Brain microvascular endothelial cell (primary cell): ENCODE data around the gene THADA.
A peak's percentile ranks its signal among the peaks of the same experiment; 100 is the strongest.

ENCODE experiments used
- DNase-seq: peaks from one replicate; pipeline ENCODE4 v3.0.0-alpha.2; 2020
- H3K27ac ChIP-seq: fragments of 250-450 bp; sonication (Bioruptor Pico); 2 replicates; pipeline ENCODE4 v1.5.1; 2020; ENCODE audit warnings: mild to moderate bottlenecking, moderate library complexity
- H3K27me3 ChIP-seq: fragments of 250-450 bp; sonication (Bioruptor Pico); replicated peaks from 2 replicates; pipeline ENCODE4 v1.5.1; 2020; ENCODE audit warnings: mild to moderate bottlenecking
- H3K36me3 ChIP-seq: fragments of 250-450 bp; sonication (Bioruptor Pico); replicated peaks from 2 replicates; pipeline ENCODE4 v1.5.1; 2020; ENCODE audit warnings: mild to moderate bottlenecking
- H3K4me3 ChIP-seq: 2 replicates; pipeline ENCODE4 v1.5.1; 2011; ENCODE audit warnings: low read depth, mild to moderate bottlenecking, control low read depth, low read length, moderate library complexity
- in situ Hi-C: cut with HindIII; loops from 2 replicates; pipeline ENCODE4 v1.10.0; 2017; ENCODE audit warnings: low sequenced_read_pairs, low pct_ligation_motif_present
- TF ChIP-seq, protein P1 (sequence below): IDR thresholded peaks from 2 replicates; pipeline ENCODE4 v1.5.1; 2011; ENCODE audit warnings: low read depth, mild to moderate bottlenecking, moderate library complexity, low read length, control low read depth, inconsistent platforms; ENCODE audit errors: missing control alignments

THADA gene

DNA sequence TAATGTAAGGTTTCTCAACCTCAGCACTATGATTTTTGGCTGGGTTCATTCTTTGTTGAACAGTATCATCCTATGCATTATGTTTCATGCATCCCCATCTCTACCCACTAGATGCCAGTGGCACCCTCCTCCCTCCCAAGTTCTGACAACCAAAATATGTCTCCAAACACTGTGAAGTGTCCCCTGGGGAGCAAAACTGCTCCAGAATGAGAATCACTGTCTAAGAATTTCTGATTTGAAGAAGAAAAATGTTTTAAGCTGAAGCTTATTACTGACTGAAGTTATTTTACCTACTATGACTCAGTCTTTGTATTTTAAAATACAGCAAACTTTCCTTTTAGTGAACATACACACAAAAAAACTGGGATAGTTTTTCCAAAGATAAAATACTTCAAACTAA lies 3.4 kb downstream of the THADA start:
- Histone ChIP-seq H3K4me3 (no peak overlapping the region), H3K27ac (peak overlapping the region; percentile 35), H3K36me3 (peaks cover 8% of the 10 kb centered on the region), H3K27me3 (no peaks in the 10 kb centered on the region)
- DNase-seq: peak; percentile 60
- in situ Hi-C loops: no loop called here
- TF ChIP-seq, protein P1, sequence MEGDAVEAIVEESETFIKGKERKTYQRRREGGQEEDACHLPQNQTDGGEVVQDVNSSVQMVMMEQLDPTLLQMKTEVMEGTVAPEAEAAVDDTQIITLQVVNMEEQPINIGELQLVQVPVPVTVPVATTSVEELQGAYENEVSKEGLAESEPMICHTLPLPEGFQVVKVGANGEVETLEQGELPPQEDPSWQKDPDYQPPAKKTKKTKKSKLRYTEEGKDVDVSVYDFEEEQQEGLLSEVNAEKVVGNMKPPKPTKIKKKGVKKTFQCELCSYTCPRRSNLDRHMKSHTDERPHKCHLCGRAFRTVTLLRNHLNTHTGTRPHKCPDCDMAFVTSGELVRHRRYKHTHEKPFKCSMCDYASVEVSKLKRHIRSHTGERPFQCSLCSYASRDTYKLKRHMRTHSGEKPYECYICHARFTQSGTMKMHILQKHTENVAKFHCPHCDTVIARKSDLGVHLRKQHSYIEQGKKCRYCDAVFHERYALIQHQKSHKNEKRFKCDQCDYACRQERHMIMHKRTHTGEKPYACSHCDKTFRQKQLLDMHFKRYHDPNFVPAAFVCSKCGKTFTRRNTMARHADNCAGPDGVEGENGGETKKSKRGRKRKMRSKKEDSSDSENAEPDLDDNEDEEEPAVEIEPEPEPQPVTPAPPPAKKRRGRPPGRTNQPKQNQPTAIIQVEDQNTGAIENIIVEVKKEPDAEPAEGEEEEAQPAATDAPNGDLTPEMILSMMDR: peak; percentile 39

DNA sequence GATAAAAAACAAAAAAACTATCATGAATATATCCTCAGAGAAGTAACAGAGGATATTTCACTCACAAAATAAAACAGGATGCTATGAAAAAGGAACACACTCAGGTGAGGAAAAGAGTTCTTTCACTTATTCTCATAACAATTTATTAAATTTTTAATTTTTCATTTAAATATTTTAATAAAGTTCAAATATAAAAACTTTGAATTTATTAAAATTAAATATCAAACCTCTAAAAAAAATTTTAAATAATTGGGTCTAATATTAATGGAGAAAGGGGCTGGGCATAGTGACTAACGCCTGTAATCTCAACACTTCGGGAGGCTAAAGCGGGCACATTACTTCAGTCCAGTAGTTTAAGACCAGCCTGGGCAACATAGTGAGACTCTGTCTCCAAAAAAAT lies 10.1 kb downstream of the THADA start:
- peaks cover 11% of the 10 kb centered on the region for H3K36me3 ChIP-seq
- no peak overlapping the region for H3K27ac ChIP-seq
- no peak overlapping the region for H3K4me3 ChIP-seq
- no peaks in the 10 kb centered on the region for H3K27me3 ChIP-seq
- in situ Hi-C loops: no loop called here
- TF ChIP-seq, protein P1: no peak
- no peak for DNase-seq

DNA sequence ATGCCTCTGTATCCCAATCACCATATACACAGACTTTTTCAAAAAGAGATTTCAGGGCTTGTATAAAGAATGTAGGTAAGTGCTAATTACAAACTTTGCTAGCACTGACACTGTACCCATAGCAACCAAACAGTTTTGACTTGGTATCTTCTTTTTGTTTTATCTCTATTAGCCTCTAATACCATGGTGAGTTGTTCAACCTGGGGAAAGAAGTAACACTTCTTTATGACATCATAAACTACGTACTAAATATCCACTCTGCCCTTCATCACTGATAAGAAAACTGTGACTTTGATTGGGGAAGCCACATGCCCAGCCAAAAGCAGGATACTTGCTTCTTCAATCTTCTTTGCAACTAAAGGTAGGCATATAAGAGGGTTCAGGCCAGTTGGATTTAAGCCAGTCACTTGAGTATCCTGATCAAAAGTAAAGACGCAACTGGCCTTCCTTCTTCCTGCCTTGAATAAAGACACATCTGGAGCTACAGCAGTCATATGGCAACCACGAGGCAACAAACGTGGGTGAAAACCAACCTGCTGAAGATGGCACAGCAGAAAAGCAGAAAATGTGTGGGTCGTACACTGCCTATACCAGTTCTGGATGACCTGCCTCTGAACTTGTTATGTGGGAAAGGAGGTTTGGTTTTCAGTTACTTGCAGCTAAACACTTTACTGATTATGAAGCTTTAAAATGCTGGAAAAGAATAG lies 16.4 kb downstream of the THADA start:
- H3K36me3 ChIP-seq: peaks cover 22% of the 10 kb centered on the region
- no peak overlapping the region for H3K27ac ChIP-seq
- H3K27me3 ChIP-seq: no peaks in the 10 kb centered on the region
- in situ Hi-C loops: no loop called here
- TF ChIP-seq, protein P1: no peak
- no peak overlapping the region for H3K4me3 ChIP-seq
- no peak for DNase-seq

DNA sequence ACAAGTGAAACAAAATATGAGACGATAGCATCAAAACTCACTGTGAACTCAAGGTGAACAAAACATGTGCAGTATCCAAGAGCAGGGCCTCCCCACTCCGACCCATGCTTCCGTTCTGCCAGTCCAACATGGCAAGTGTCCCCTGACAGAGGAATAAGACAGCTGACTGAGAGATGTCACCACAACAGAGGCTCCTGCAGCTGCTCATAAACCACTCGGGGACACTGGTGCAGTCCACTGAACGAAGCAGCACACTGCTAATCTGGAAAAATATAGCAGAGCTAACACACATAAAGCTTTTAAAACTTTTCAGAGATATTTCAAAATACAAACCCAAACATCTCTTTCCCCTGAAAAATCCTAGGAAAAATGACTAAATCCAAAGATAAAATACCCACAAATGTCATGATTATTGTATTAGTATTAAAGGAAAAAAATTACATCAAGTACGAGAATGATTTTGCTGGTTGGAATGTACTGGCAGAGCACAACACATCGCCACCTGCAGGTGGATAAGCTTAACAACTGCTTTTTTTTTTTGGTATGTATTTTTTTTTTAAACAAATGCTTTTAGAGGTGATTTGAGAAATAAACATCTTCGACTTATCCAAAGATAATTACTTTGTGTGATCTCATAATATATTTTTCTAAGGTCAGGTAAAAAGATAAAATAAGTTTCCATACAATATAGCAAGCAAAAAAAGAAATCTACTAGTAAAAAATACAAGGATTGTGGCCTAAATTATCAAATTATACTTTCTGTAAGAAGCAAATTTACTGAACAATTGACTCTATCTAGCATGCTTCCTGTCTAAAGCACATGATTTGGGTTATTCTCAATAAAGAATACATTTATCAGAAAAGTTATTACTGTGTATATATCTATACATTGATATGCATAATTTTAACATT lies 18.6 kb downstream of the THADA start:
- in situ Hi-C loops: no loop called here
- Histone ChIP-seq H3K36me3 (peaks cover 28% of the 10 kb centered on the region), H3K27ac (no peak overlapping the region), H3K27me3 (no peaks in the 10 kb centered on the region), H3K4me3 (no peak overlapping the region)
- TF ChIP-seq, protein P1: peak; percentile 84
- peak; percentile 33 for DNase-seq

DNA sequence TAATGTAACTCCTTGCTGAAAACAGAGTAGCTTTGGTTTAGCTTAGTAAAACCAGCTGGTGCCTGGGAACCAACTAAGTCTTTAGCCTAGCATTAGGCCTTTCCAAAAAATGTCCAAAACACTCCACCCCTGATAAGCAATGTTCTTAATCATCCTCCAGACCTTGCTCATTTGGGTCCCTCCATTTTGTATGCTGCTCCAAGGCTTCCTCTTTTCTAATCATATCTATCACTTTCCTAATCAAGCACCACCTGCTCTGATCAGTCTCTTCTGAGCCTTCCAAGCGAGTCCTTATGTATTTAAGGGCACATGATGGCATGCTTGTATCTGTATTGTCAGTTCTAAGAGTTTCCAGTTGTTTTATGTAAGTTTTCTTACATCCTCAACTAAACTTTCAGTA lies 23.6 kb downstream of the THADA start:
- no peak for DNase-seq
- Histone ChIP-seq H3K27ac (no peak overlapping the region), H3K36me3 (peaks cover 32% of the 10 kb centered on the region), H3K27me3 (no peaks in the 10 kb centered on the region), H3K4me3 (no peak overlapping the region)
- TF ChIP-seq, protein P1: no peak
- in situ Hi-C loops: no loop called here
